Measurements from ENCODE around the gene LMAN1L.
A peak's percentile ranks its signal among the peaks of the same experiment; 100 is the strongest.

Gene LMAN1L

GRCh38 chr15:74847432-74847831 lies 34.8 kb downstream of the LMAN1L start:
- no peak for DNase-seq
- TF ChIP-seq GATA1 (IDR thresholded peaks at IDR 0.05; ENCODE audit: low read depth, low read length) (no peak), POLR2A (IDR thresholded peaks at IDR 0.05; ENCODE audit: low read length) (no peak)

DNA sequence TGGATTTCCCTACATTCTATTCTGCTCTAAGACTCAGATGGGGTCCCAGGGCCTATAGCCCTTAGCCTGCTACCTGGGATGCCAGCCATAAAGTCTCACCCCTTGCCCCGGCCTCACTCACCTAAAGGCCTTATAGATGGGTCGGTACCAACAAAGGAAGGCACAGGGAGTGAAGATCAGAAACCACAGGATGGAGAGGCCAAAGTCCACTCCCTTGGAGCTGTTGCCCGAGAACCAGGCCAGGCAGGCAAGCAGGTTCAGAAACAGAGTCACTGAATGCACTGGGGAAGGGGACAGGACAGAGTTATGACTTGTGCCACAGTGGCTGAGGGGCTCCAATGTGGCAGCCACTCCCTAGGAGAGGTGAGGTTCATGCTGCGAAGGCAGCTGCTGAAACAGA lies 37.8 kb downstream of the LMAN1L start:
- no peak for TF ChIP-seq GATA1 (IDR thresholded peaks at IDR 0.05; ENCODE audit: low read depth, low read length)
- no peak for DNase-seq

DNA sequence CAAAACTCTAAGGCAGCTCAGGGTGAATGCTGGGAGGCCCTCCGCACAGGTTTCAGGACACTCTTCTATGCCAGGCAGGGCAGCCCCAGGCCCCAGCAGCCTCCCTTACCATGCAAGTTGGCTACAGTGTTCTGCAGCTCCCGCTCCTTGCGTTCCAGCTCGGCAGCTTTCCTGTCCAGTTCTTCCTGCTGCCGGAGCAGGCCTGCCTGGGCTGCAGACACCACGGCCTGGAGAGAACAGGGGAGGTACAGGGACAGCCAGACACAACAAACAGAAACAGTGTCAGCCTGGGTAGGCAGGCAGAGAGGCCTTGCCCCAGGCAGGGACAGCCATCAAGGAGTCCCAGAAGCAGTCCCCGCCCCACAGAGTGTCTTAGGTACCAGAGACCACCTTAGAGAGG lies 39.3 kb downstream of the LMAN1L start:
- DNase-seq, result no peak
- TF ChIP-seq POLR2A (IDR thresholded peaks at IDR 0.05; ENCODE audit: low read length) (no peak), GATA1 (IDR thresholded peaks at IDR 0.05; ENCODE audit: low read depth, low read length) (no peak)

DNA sequence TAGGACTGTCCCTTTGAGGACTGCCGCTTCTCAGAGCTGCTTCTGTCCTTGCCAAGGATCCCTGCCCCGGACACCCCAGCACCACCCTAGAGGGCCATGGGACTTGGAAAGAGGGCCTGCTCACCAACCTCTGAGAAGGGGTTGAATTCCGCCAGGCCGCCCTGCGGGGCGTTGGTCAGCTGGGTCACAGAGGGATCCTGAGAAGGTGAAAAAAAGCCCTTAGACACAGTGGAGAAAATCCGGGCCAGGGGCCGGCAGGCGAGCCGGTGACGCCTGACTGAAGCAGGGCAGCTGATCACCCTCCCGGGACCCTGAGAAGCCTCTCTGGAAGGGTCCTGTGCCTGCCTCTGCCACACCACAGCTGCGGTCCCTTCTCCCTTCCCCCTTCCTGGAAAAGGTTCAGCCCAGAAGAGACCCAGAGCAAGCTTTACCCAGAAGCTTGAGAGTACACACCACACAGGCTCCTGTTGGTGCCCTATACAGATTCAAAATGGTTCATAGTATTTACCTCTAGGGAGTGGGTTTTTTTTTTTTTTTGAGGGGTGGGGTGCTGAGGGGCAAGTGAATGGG lies 41.9 kb downstream of the LMAN1L start:
- TF ChIP-seq POLR2A (IDR thresholded peaks at IDR 0.05; ENCODE audit: low read length) (no peak), GATA1 (IDR thresholded peaks at IDR 0.05; ENCODE audit: low read depth, low read length) (no peak)
- DNase-seq, result no peak

- TF ChIP-seq GATA1 (IDR thresholded peaks at IDR 0.05; ENCODE audit: low read depth, low read length), result no peak
- TF ChIP-seq POLR2A (IDR thresholded peaks at IDR 0.05; ENCODE audit: low read length), result no peak
- no peak for DNase-seq
Measured at GRCh38 chr15:74855857-74856256, 43.2 kb downstream of the LMAN1L start.

GRCh38 chr15:74856537-74856936 lies 43.9 kb downstream of the LMAN1L start:
- no peak for DNase-seq
- TF ChIP-seq GATA1 (IDR thresholded peaks at IDR 0.05; ENCODE audit: low read depth, low read length) (no peak), POLR2A (IDR thresholded peaks at IDR 0.05; ENCODE audit: low read length) (no peak)

DNA sequence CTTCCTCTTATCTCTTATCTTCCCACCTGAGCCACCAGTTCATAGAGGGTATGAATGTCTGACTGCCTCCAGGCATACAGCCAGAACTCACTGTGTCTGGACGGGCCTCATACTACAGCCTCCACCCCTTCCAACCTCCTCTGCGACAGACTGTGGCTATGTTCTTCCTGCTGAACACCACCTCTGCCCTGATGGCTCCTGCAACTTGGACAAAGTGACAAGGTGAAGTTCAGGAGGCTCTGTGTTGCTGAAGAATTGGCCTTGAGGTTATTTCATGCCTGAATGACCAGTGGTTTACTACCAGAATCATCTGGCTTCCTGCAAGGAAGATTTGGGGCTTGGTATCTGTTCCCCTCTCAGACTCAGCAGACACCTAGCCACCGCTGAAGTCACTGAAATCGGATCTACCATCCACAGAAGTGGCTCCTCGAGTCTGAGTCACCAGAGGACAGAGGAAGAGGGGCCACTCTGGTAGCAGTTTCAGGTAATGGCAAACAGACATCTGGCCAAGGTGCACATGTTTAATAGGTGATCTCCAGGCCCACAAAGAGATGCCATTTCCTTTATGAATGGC lies 44.5 kb downstream of the LMAN1L start:
- DNase-seq, result peak; percentile 17 to 43
- TF ChIP-seq POLR2A (IDR thresholded peaks at IDR 0.05; ENCODE audit: low read length), result no peak

GRCh38 chr15:74857671-74858368 lies 45.2 kb downstream of the LMAN1L start:
- DNase-seq, result no peak
- TF ChIP-seq POLR2A (IDR thresholded peaks at IDR 0.05; ENCODE audit: low read length), result no peak
- TF ChIP-seq GATA1 (IDR thresholded peaks at IDR 0.05; ENCODE audit: low read depth, low read length), result no peak

DNA sequence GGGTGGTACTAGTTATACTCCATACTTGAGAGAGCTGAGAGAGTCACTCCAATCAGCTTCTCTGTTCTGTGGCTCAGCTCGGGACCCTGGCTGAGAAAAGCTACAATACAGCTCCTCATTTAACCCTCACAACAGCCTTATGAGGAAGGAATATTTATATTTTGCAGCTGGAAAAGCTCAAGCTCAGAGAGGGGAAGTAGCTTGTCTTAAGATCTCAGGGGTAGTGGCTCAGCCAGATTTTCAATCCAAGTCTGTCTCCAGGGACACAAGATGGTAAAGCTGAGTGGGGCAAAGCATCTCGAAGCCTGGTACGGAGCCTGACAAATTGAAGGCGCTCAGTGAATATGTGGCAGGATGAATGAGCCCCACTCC lies 45.7 kb downstream of the LMAN1L start:
- TF ChIP-seq GATA1 (IDR thresholded peaks at IDR 0.05; ENCODE audit: low read depth, low read length) (no peak), POLR2A (IDR thresholded peaks at IDR 0.05; ENCODE audit: low read length) (no peak)

DNA sequence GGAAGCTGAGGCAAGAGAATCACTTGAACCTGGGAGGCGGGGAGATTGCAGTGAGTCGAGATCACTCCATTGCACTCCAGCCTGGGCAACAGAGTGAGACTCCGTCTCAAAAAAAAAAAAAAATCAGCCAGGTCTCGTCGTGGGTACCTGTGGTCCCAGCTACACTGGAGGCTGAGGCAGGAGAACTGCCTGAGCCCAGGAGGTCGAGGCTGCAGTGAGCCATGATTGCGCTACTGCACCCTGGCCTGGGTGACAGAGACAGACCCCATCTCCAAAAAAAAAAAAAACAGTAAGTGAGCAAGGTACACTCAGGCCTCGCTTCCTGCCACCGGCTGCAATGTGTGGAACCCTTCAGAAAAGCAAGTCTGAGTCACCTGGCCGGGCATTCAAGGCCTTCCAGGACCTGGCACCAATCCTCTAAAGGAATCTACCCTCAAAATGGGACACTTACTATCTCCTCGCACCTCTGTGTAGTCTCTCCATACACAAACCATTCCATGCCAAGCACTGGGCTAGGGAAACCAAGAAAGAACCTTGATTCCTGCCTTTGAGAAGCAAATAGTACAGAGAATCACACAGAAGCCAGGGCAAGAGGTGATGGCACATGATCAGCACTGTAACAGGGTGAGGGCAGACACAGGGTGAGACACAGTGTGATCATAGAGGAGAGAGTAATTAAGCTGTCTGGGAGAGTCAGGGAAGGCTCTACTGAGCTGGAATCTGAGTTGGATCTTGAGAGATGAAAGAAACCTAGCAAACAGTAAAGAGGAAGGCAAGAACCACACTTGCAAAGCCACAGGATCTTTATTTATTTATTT lies 50.8 kb downstream of the LMAN1L start:
- TF ChIP-seq POLR2A (IDR thresholded peaks at IDR 0.05; ENCODE audit: low read length), result no peak
- TF ChIP-seq GATA1 (IDR thresholded peaks at IDR 0.05; ENCODE audit: low read depth, low read length), result no peak
- no peak for DNase-seq

More for the DNA sequence above, 45.7 kb downstream of the LMAN1L start:
- no peak for DNase-seq

DNA sequence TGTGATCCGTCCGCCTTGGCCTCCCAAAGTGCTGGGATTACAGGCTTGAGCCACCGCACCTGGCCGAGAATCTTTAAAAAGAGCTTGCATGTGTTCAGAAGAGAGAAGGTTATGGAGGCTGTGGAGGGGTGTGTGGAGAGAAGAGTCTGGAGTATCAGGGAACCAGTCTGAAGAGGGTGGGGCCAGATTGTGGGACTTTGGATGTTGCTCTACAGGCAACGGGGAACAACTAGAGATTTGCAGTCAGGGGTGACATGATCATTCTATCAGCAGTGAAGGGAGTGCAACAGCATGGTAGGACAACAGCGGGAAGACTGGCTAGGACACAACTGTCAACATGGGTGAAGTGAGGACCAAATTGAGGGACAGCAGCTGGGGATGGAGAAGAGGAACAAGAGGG lies 51.7 kb downstream of the LMAN1L start:
- no peak for TF ChIP-seq GATA1 (IDR thresholded peaks at IDR 0.05; ENCODE audit: low read depth, low read length)
- TF ChIP-seq POLR2A (IDR thresholded peaks at IDR 0.05; ENCODE audit: low read length), result no peak
- DNase-seq, result no peak

- TF ChIP-seq POLR2A (IDR thresholded peaks at IDR 0.05; ENCODE audit: low read length), result no peak
- TF ChIP-seq GATA1 (IDR thresholded peaks at IDR 0.05; ENCODE audit: low read depth, low read length), result no peak
- DNase-seq, result no peak
Measured at GRCh38 chr15:74865316-74865715, 52.7 kb downstream of the LMAN1L start.

- TF ChIP-seq GATA1 (IDR thresholded peaks at IDR 0.05; ENCODE audit: low read depth, low read length) (no peak), POLR2A (IDR thresholded peaks at IDR 0.05; ENCODE audit: low read length) (no peak)
- DNase-seq, result no peak
Measured at GRCh38 chr15:74866090-74866489, 53.5 kb downstream of the LMAN1L start.

DNA sequence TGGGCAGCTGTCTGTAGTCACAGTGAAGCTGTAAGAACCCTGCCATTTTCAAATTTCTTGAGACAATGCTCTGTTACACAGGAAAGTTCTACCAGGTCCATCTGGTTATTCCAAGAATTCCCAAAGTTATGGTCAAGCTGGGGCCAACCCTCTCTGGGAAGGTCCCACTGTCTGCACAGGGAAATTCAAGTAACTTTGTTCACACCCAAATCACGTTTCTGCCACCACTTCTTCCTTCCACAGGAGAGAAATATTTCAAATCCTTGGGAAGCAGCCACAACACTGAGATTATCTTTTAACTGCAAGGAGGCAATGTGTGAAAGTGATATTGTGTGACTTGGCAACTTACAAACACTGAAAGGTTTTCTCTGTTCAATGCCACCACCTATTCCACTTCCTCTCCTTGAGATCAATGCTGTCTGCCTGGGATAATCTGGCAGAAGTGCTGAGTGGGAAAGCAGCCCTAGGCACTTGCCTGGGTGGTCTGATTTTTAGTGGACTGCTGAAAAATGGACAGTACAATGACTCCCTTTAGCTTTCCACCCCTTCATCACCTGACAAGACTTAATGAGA lies 54.9 kb downstream of the LMAN1L start:
- no peak for TF ChIP-seq POLR2A (IDR thresholded peaks at IDR 0.05; ENCODE audit: low read length)
- TF ChIP-seq GATA1 (IDR thresholded peaks at IDR 0.05; ENCODE audit: low read depth, low read length), result no peak

More for the DNA sequence above, 54.9 kb downstream of the LMAN1L start:
- peak; percentile 21 to 68 for DNase-seq
